GM21515 (cell line): ENCODE data around the gene SERTAD2.
A peak's percentile ranks its signal among the peaks of the same experiment; 100 is the strongest.

Experiments used
- ATAC-seq: cut with Tn5 transposase; IDR thresholded peaks from one replicate; pipeline ENCODE4 v1.9.1; 2021; ENCODE audit not compliant: unreplicated experiment

The SERTAD2 gene

GRCh38 chr2:64653109-64654062 lies at the start of gene SERTAD2:
Gene SERTAD2, minus strand, starts transcription at chr2:64653913. Its CDS starts 17,042 bp downstream, at chr2:64636871.
- peak; percentile 61 for ATAC-seq

GRCh38 chr2:64700133-64700809 lies 46.6 kb upstream of the SERTAD2 start:
- ATAC-seq, result no peak

- ATAC-seq, result no peak
Measured at GRCh38 chr2:64699712-64700111, 46.0 kb upstream of the SERTAD2 start.

- ATAC-seq, result peak; percentile 77
Measured at GRCh38 chr2:64698668-64699444, 45.1 kb upstream of the SERTAD2 start.

GRCh38 chr2:64698177-64698643 lies 44.5 kb upstream of the SERTAD2 start:
- no peak for ATAC-seq

- no peak for ATAC-seq
Measured at GRCh38 chr2:64697297-64698176, 43.8 kb upstream of the SERTAD2 start.

- no peak for ATAC-seq
Measured at GRCh38 chr2:64696636-64697035, 42.9 kb upstream of the SERTAD2 start.

GRCh38 chr2:64695721-64696261 lies 42.1 kb upstream of the SERTAD2 start:
- no peak for ATAC-seq

GRCh38 chr2:64692401-64692800 lies 38.7 kb upstream of the SERTAD2 start:
- ATAC-seq, result no peak

GRCh38 chr2:64688909-64689308 lies 35.2 kb upstream of the SERTAD2 start:
- no peak for ATAC-seq

- no peak for ATAC-seq
Measured at GRCh38 chr2:64686283-64686956, 32.7 kb upstream of the SERTAD2 start.

GRCh38 chr2:64685430-64685829 lies 31.7 kb upstream of the SERTAD2 start:
- ATAC-seq, result no peak

GRCh38 chr2:64683771-64684510 lies 30.2 kb upstream of the SERTAD2 start:
- ATAC-seq, result no peak

- ATAC-seq, result no peak
Measured at GRCh38 chr2:64681479-64681967, 27.8 kb upstream of the SERTAD2 start.

GRCh38 chr2:64679673-64680425 lies 26.1 kb upstream of the SERTAD2 start:
- ATAC-seq, result no peak

GRCh38 chr2:64678771-64679590 lies 25.3 kb upstream of the SERTAD2 start:
- no peak for ATAC-seq

GRCh38 chr2:64677530-64677929 lies 23.8 kb upstream of the SERTAD2 start:
- no peak for ATAC-seq
